ENCODE data around the gene COX20. TPM values are rescaled to one million over a fixed set of nuclear protein-coding genes. Genes with fewer than 3 reads are reported as not detected.

Gene COX20
- total RNA-seq, 2 experiments from 2014 or later: 14.5 to 16.8 TPM

DNA sequence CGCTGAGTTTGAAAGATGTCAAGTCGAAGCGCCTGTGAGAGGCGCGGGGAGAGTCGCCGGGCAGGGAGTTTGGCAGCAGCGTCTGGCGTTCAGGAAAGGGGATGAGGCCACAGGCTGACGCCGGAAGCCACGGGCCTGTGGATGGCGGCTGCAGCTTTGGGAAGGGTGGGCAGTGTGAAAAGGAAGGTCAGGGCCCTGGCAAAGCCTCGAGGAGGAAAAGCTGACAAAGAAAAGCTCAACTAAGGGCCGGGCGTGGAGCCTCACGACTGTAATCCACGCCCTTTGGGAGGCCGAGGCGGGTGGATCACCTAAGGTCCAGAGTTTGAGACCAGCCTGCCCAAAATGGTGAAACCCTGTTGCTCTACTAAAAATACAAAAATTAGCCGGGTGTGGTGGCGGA is 25.2 kb upstream of the COX20 start:
- H3K36me3 ChIP-seq (ENCODE audit: insufficient read depth, low read length): no peaks in the 10 kb centered on the region
- no peak overlapping the region for H3K27ac ChIP-seq (ENCODE audit: low read depth in 1 of 2, low read length in 2 of 2)
- TF ChIP-seq, protein P1, sequence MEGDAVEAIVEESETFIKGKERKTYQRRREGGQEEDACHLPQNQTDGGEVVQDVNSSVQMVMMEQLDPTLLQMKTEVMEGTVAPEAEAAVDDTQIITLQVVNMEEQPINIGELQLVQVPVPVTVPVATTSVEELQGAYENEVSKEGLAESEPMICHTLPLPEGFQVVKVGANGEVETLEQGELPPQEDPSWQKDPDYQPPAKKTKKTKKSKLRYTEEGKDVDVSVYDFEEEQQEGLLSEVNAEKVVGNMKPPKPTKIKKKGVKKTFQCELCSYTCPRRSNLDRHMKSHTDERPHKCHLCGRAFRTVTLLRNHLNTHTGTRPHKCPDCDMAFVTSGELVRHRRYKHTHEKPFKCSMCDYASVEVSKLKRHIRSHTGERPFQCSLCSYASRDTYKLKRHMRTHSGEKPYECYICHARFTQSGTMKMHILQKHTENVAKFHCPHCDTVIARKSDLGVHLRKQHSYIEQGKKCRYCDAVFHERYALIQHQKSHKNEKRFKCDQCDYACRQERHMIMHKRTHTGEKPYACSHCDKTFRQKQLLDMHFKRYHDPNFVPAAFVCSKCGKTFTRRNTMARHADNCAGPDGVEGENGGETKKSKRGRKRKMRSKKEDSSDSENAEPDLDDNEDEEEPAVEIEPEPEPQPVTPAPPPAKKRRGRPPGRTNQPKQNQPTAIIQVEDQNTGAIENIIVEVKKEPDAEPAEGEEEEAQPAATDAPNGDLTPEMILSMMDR (IDR thresholded peaks at IDR 0.05): no peak
- CTCF ChIA-PET: no interaction called here
- Mint-ChIP-seq H3K9me3 (no peaks in the 10 kb centered on the region), H3K4me3 (no peak overlapping the region), H3K36me3 (ENCODE audit: low read depth) (no peaks in the 10 kb centered on the region), H3K27me3 (peaks cover 13% of the 10 kb centered on the region), H3K4me1 (ENCODE audit: low read depth) (no peaks in the 10 kb centered on the region), H3K27ac (no peak overlapping the region)
- H3K9me3 ChIP-seq (ENCODE audit: control insufficient read depth in 1 of 2, insufficient read depth in 1 of 2, low read length in 2 of 2): no peaks in the 10 kb centered on the region
- intact Hi-C loops (cut with DNase I, micrococcal nuclease): no loop called here
- no peaks in the 10 kb centered on the region for H3K4me1 ChIP-seq (ENCODE audit: insufficient read depth, low read length)
- ATAC-seq (ENCODE audit: poor library complexity) (no peak), DNase-seq (no peak)
- no peaks in the 10 kb centered on the region for H3K27me3 ChIP-seq (ENCODE audit: control insufficient read depth in 1 of 2, insufficient read depth in 2 of 2, low read length in 2 of 2)
- no peak overlapping the region for H3K4me3 ChIP-seq (ENCODE audit: low read length)
- POLR2A ChIA-PET: no interaction called here

DNA sequence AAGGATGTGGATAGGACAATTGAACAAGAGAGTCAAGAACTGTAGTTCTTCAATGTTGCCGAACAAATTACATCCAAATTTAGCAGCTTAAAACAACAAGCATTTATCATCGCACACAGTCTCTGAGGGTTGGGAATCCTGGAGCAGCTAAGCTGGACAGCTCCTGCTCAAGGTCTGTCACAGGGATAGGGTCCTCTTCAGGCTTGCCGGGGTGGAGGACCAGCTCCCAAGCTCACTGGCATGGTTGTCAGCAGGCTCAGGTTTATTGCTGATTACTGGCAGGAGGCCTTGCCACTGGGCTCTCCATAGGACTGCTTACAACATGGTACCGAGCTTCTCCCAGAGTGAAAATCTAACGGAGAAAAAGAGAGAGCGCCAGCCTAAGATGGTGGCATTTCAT is 22.1 kb upstream of the COX20 start:
- peaks cover 5% of the 10 kb centered on the region for H3K4me1 Mint-ChIP-seq (ENCODE audit: low read depth)
- peaks cover 23% of the 10 kb centered on the region for H3K27me3 Mint-ChIP-seq
- Histone ChIP-seq H3K9me3 (ENCODE audit: control insufficient read depth in 1 of 2, insufficient read depth in 1 of 2, low read length in 2 of 2) (no peaks in the 10 kb centered on the region), H3K36me3 (ENCODE audit: insufficient read depth, low read length) (no peaks in the 10 kb centered on the region), H3K27ac (ENCODE audit: low read depth in 1 of 2, low read length in 2 of 2) (no peak overlapping the region), H3K4me1 (ENCODE audit: insufficient read depth, low read length) (no peaks in the 10 kb centered on the region), H3K27me3 (ENCODE audit: control insufficient read depth in 1 of 2, insufficient read depth in 2 of 2, low read length in 2 of 2) (peaks cover 0 to 3% of the 10 kb centered on the region in 2 experiments), H3K4me3 (ENCODE audit: low read length) (no peak overlapping the region)
- H3K36me3 Mint-ChIP-seq (ENCODE audit: low read depth): no peaks in the 10 kb centered on the region
- TF ChIP-seq, protein P1 (IDR thresholded peaks at IDR 0.05): no peak
- ChIA-PET CTCF (interaction anchor here (0.9 kb wide), 1 partner anchor 230 kb away, joined by 5 read pairs; no protein-coding TSS in a partner anchor), POLR2A (interaction anchor here (1.1 kb wide), 1 partner anchor 21 kb away, joined by 3 read pairs; no protein-coding TSS in a partner anchor)
- ATAC-seq (ENCODE audit: poor library complexity) (no peak), DNase-seq (no peak)
- H3K27ac Mint-ChIP-seq: no peak overlapping the region
- intact Hi-C loops (cut with DNase I, micrococcal nuclease): no loop called here
- no peak overlapping the region for H3K4me3 Mint-ChIP-seq
- H3K9me3 Mint-ChIP-seq: no peaks in the 10 kb centered on the region

- H3K4me1 ChIP-seq (ENCODE audit: insufficient read depth, low read length): no peaks in the 10 kb centered on the region
- peaks cover 23% of the 10 kb centered on the region for H3K27me3 Mint-ChIP-seq
- H3K9me3 Mint-ChIP-seq: no peaks in the 10 kb centered on the region
- no peaks in the 10 kb centered on the region for H3K36me3 Mint-ChIP-seq (ENCODE audit: low read depth)
- H3K27ac Mint-ChIP-seq: no peak overlapping the region
- peak overlapping the region; percentile 25 for H3K4me3 ChIP-seq (ENCODE audit: low read length)
- ATAC-seq (ENCODE audit: poor library complexity) (no peak), DNase-seq (peak in 3 of 14 experiments; percentile 14 to 52 (median 45))
- peaks cover 0 to 3% of the 10 kb centered on the region in 2 experiments for H3K27me3 ChIP-seq (ENCODE audit: control insufficient read depth in 1 of 2, insufficient read depth in 2 of 2, low read length in 2 of 2)
- CTCF ChIA-PET: no interaction called here
- no peaks in the 10 kb centered on the region for H3K9me3 ChIP-seq (ENCODE audit: control insufficient read depth in 1 of 2, insufficient read depth in 1 of 2, low read length in 2 of 2)
- POLR2A ChIA-PET: no interaction called here
- no peak overlapping the region for H3K27ac ChIP-seq (ENCODE audit: low read depth in 1 of 2, low read length in 2 of 2)
- peaks cover 5% of the 10 kb centered on the region for H3K4me1 Mint-ChIP-seq (ENCODE audit: low read depth)
- intact Hi-C loops (cut with DNase I, micrococcal nuclease): no loop called here
- H3K4me3 Mint-ChIP-seq: peak overlapping the region; percentile 40
- H3K36me3 ChIP-seq (ENCODE audit: insufficient read depth, low read length): no peaks in the 10 kb centered on the region
- TF ChIP-seq, protein P1 (IDR thresholded peaks at IDR 0.05): no peak
Measured at GRCh38 chr1:244815600-244816099, 19.8 kb upstream of the COX20 start.
